ENCODE data around the gene MNDA.

Gene MNDA

DNA sequence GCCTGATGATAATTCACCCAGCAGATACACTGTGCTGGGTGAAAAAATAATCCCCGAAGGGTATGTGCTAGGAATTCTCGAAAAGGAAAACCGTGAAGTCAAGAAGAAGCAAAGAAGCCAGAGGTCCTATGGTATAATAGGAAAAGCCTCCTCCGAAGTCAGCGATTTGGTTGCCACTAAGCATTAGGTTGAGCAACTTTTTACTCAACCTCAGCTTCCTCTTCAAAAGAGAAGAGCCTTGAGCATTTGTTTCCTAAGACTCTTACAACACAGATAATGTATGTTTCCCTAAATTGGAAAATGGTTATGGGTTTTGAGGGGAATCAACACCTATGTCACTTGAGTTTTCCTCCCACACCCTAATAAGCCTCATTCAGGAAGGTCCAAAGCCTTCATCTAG is 21.3 kb upstream of the MNDA start:
- no peaks in the 10 kb centered on the region for H4K20me1 ChIP-seq (ENCODE audit: insufficient read depth, low read length)
- ATAC-seq (ENCODE audit: insufficient read depth, low read depth) (no peak), DNase-seq (no peak)
- TF ChIP-seq, protein P1, sequence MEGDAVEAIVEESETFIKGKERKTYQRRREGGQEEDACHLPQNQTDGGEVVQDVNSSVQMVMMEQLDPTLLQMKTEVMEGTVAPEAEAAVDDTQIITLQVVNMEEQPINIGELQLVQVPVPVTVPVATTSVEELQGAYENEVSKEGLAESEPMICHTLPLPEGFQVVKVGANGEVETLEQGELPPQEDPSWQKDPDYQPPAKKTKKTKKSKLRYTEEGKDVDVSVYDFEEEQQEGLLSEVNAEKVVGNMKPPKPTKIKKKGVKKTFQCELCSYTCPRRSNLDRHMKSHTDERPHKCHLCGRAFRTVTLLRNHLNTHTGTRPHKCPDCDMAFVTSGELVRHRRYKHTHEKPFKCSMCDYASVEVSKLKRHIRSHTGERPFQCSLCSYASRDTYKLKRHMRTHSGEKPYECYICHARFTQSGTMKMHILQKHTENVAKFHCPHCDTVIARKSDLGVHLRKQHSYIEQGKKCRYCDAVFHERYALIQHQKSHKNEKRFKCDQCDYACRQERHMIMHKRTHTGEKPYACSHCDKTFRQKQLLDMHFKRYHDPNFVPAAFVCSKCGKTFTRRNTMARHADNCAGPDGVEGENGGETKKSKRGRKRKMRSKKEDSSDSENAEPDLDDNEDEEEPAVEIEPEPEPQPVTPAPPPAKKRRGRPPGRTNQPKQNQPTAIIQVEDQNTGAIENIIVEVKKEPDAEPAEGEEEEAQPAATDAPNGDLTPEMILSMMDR (IDR thresholded peaks at IDR 0.05; ENCODE audit: borderline replicate concordance, extremely low read depth, low read length, poor library complexity, severe bottlenecking): no peak
- no peak for TF ChIP-seq EZH2 (IDR thresholded peaks at IDR 0.05; ENCODE audit: borderline replicate concordance, low read depth, low read length, severe bottlenecking)
- no peak overlapping the region for H3K4me2 ChIP-seq (ENCODE audit: insufficient read depth, low read length)
- H3K4me3 ChIP-seq (ENCODE audit: low read depth in 1 of 2, low read length in 2 of 2): no peak overlapping the region
- H3K4me1 ChIP-seq (ENCODE audit: insufficient read depth, low read length): no peaks in the 10 kb centered on the region
- no peak overlapping the region for H2AFZ ChIP-seq (ENCODE audit: low read depth, low read length)
- H3K79me2 ChIP-seq (ENCODE audit: insufficient read depth, low read length): no peaks in the 10 kb centered on the region
- H3K9me3 ChIP-seq (ENCODE audit: insufficient read depth, low read length, severe bottlenecking): no peaks in the 10 kb centered on the region
- no peaks in the 10 kb centered on the region for H3K36me3 ChIP-seq (ENCODE audit: insufficient read depth, low read length)
- peaks cover 24% of the 10 kb centered on the region for H3K27me3 ChIP-seq (ENCODE audit: insufficient read depth, low read length, poor library complexity)
- H3K9ac ChIP-seq (ENCODE audit: low read depth, low read length): no peak overlapping the region
- no peak overlapping the region for H3K27ac ChIP-seq (ENCODE audit: low read length)

DNA sequence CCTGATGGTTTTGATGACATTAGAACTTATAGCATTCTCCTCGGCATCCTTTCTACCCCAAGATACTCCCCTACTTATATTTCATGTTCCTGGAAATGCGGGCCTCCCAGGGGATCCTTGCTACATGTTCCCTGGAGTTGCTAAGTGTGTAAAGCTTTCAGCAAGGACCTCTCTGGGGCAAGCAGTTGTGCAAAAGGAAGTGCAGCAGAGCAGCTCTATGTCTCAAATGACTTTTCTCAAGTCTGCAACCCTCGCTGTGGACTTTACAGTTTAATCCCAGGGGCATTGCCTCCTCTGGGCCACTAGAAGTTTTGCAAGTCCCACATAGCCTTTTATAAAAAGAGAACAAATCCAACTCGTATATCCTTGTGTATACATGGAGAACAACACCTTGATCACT is 20.8 kb upstream of the MNDA start:
- no peak overlapping the region for H3K4me3 ChIP-seq (ENCODE audit: low read depth in 1 of 2, low read length in 2 of 2)
- no peak overlapping the region for H3K4me2 ChIP-seq (ENCODE audit: insufficient read depth, low read length)
- no peaks in the 10 kb centered on the region for H3K4me1 ChIP-seq (ENCODE audit: insufficient read depth, low read length)
- ATAC-seq (ENCODE audit: insufficient read depth, low read depth) (no peak), DNase-seq (no peak)
- no peak overlapping the region for H3K9ac ChIP-seq (ENCODE audit: low read depth, low read length)
- no peaks in the 10 kb centered on the region for H3K9me3 ChIP-seq (ENCODE audit: insufficient read depth, low read length, severe bottlenecking)
- H2AFZ ChIP-seq (ENCODE audit: low read depth, low read length): no peak overlapping the region
- H3K36me3 ChIP-seq (ENCODE audit: insufficient read depth, low read length): no peaks in the 10 kb centered on the region
- H4K20me1 ChIP-seq (ENCODE audit: insufficient read depth, low read length): no peaks in the 10 kb centered on the region
- no peaks in the 10 kb centered on the region for H3K79me2 ChIP-seq (ENCODE audit: insufficient read depth, low read length)
- peaks cover 26% of the 10 kb centered on the region for H3K27me3 ChIP-seq (ENCODE audit: insufficient read depth, low read length, poor library complexity)
- H3K27ac ChIP-seq (ENCODE audit: low read length): no peak overlapping the region
- TF ChIP-seq EZH2 (IDR thresholded peaks at IDR 0.05; ENCODE audit: borderline replicate concordance, low read depth, low read length, severe bottlenecking): peak; percentile 44
- TF ChIP-seq, protein P1 (IDR thresholded peaks at IDR 0.05; ENCODE audit: borderline replicate concordance, extremely low read depth, low read length, poor library complexity, severe bottlenecking): no peak

DNA sequence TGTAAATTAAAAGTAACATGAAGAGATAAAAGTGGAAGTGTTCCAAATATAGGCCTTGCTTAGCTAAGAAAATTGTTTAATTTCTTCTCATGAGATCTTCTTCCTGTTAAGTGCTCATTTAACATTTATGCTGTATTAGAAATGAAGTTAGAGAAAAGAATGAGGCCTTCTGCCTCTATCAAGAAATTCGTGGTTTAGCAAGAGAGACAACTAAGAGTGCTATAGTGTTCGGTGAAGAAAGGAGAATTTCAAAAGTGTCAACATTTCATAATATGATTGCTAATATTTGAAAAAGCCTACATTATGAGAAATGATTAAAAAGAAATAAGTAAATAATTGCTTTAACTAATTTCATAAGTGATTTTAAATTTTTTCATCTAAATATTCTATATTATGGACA is 18.8 kb upstream of the MNDA start:
- H3K4me2 ChIP-seq (ENCODE audit: insufficient read depth, low read length): no peak overlapping the region
- H3K27me3 ChIP-seq (ENCODE audit: insufficient read depth, low read length, poor library complexity): peaks cover 18% of the 10 kb centered on the region
- no peak overlapping the region for H3K27ac ChIP-seq (ENCODE audit: low read length)
- H3K9ac ChIP-seq (ENCODE audit: low read depth, low read length): no peak overlapping the region
- no peaks in the 10 kb centered on the region for H3K9me3 ChIP-seq (ENCODE audit: insufficient read depth, low read length, severe bottlenecking)
- ATAC-seq (ENCODE audit: insufficient read depth, low read depth) (no peak), DNase-seq (no peak)
- H2AFZ ChIP-seq (ENCODE audit: low read depth, low read length): no peak overlapping the region
- no peak for TF ChIP-seq EZH2 (IDR thresholded peaks at IDR 0.05; ENCODE audit: borderline replicate concordance, low read depth, low read length, severe bottlenecking)
- TF ChIP-seq, protein P1 (IDR thresholded peaks at IDR 0.05; ENCODE audit: borderline replicate concordance, extremely low read depth, low read length, poor library complexity, severe bottlenecking): no peak
- no peaks in the 10 kb centered on the region for H3K4me1 ChIP-seq (ENCODE audit: insufficient read depth, low read length)
- H4K20me1 ChIP-seq (ENCODE audit: insufficient read depth, low read length): no peaks in the 10 kb centered on the region
- no peaks in the 10 kb centered on the region for H3K36me3 ChIP-seq (ENCODE audit: insufficient read depth, low read length)
- no peak overlapping the region for H3K4me3 ChIP-seq (ENCODE audit: low read depth in 1 of 2, low read length in 2 of 2)
- no peaks in the 10 kb centered on the region for H3K79me2 ChIP-seq (ENCODE audit: insufficient read depth, low read length)

DNA sequence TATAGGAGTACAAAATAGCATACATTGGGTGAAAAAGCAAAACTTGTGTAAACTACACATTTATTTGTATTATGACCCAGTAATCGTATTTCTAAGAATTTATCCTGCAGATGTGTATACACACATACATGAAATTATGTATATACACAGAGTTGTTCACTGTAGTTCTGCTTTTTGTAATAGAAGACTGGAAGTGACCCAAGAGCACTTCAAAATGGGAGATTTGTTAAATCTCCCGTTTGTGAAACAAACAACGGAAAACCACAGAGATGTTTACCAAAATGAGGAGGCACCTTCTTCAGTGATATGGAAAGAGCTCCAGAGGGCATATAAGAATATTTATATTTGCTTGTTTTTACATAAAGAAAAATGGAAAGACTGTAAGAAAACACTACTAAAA is 18.0 kb upstream of the MNDA start:
- TF ChIP-seq EZH2 (IDR thresholded peaks at IDR 0.05; ENCODE audit: borderline replicate concordance, low read depth, low read length, severe bottlenecking): no peak
- TF ChIP-seq, protein P1 (IDR thresholded peaks at IDR 0.05; ENCODE audit: borderline replicate concordance, extremely low read depth, low read length, poor library complexity, severe bottlenecking): no peak
- Histone ChIP-seq H4K20me1 (ENCODE audit: insufficient read depth, low read length) (no peaks in the 10 kb centered on the region), H3K27ac (ENCODE audit: low read length) (no peak overlapping the region), H3K36me3 (ENCODE audit: insufficient read depth, low read length) (no peaks in the 10 kb centered on the region), H3K9me3 (ENCODE audit: insufficient read depth, low read length, severe bottlenecking) (no peaks in the 10 kb centered on the region), H3K4me3 (ENCODE audit: low read depth in 1 of 2, low read length in 2 of 2) (no peak overlapping the region), H3K27me3 (ENCODE audit: insufficient read depth, low read length, poor library complexity) (peaks cover 18% of the 10 kb centered on the region), H3K9ac (ENCODE audit: low read depth, low read length) (no peak overlapping the region), H3K79me2 (ENCODE audit: insufficient read depth, low read length) (no peaks in the 10 kb centered on the region), H2AFZ (ENCODE audit: low read depth, low read length) (no peak overlapping the region), H3K4me1 (ENCODE audit: insufficient read depth, low read length) (no peaks in the 10 kb centered on the region), H3K4me2 (ENCODE audit: insufficient read depth, low read length) (no peak overlapping the region)
- no peak for ATAC-seq (ENCODE audit: insufficient read depth, low read depth)
- DNase-seq: no peak
